Measurements from ENCODE around the gene LRRC37A3. TPM values are rescaled to one million over a fixed set of nuclear protein-coding genes. Genes with fewer than 3 reads are reported as not detected.
"Not testable (repeated sequence)": the region's sequence is repeated elsewhere in the genome, so short reads cannot be mapped to it uniquely, and the experiment has no call there.

LRRC37A3 gene
- total RNA-seq, 2 experiments from 2014 or later: 9.6 to 9.7 TPM

DNA sequence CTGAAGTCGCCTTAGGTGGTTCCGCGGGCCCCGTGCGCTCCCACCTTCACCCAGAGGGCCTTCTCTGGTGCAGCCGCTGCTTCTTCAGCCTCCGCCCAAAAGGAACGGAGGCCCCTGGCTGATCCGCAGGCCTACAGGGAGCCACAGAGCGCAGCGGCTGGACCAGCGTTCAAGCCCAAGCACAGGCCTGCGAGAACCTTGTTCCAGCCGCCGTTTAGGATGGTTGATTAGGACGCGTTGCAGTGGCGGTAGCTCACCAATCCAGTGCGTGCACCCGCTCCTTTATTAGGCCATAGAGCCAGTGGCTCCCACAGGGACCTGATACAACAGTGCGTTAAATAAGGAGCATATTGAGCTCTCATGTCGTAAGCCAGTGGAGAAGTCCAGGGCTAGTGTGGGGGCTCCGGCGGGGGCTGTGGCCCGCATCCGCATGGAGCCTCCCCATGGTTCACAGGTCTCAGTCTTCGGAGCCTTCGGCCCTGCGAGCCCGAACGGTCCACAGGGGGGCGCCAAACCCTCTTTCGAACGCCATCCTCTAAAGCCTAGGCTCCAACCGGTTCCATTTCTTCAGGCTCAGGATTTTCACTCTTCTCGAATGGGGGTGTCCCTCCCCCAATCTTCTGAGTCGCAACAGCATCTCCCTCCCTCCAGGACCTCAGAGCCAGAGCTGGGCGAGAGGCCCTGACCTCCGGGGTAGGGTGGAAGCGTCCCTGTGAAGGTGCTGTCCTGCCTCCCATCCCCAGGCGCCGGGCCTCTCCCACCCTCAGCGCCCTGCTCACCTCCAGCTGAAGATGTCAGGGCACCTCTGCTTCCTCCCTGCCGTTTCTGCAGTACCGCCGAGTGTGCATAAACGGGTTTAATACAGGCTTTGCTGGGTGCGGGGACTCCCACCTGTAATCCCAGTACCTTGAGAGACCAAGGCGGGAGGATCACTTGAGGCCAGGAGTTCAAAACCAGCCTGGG lies 71.5 kb downstream of the LRRC37A3 start:
- H3K4me3 Mint-ChIP-seq; H3K27ac Mint-ChIP-seq; POLR2A ChIA-PET; H3K9me3 Mint-ChIP-seq (ENCODE audit: insufficient read depth); H3K27me3 Mint-ChIP-seq (ENCODE audit: low read depth); H3K4me1 Mint-ChIP-seq (ENCODE audit: low read depth); H3K36me3 Mint-ChIP-seq (ENCODE audit: low read depth): not testable (repeated sequence)
- ATAC-seq (peak; percentile 96), DNase-seq (peak; percentile 82)
- CTCF ChIA-PET: interaction anchor here (1.7 kb wide), 2 partner anchors 91 to 113 kb away, joined by 4 to 5 read pairs; no protein-coding TSS in a partner anchor

DNA sequence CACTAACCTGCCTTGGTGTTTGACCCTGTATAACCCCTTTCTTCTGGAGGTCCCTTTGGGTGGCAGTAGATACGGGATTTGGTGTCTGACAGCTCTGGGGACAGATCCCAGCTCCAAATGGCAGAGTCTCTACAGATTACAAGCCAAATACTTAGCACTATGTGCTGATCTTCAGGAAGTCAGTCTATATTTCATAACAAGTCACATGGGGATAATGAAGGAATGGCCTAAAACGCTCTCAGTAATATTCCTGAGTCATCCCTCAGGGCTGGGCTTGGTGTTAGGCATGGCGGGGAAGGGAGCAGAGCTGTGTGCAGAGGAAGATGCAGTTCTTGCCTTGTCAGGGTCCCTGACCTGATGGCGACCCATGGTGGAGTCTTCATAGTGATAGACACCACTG lies 72.4 kb downstream of the LRRC37A3 start:
- DNase-seq; H3K9me3 Mint-ChIP-seq (ENCODE audit: insufficient read depth); H3K4me3 Mint-ChIP-seq; ATAC-seq; POLR2A ChIA-PET; H3K27ac Mint-ChIP-seq; CTCF ChIA-PET; H3K4me1 Mint-ChIP-seq (ENCODE audit: low read depth); H3K27me3 Mint-ChIP-seq (ENCODE audit: low read depth); H3K36me3 Mint-ChIP-seq (ENCODE audit: low read depth): not testable (repeated sequence)

DNA sequence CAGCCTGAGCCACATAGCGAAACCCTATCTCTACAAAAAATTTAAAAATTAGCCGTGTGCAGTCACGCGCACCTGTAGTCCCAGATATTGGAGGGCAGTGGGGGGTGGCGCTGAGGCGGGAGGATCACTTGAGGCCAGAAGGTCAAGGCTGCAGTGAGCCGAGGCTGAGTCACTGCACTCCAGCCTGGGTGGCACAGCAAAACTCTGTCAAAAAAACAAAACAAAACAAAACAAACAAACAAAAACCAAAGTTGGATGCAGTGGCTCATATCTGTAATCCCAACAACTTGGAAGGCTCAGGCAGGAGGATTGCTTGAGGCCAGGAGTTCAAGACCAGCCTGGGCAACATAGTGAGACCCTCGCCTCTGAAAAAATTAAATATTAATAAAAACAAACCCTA lies 75.4 kb downstream of the LRRC37A3 start:
- H3K4me1 Mint-ChIP-seq (ENCODE audit: low read depth); H3K9me3 Mint-ChIP-seq (ENCODE audit: insufficient read depth); ATAC-seq; H3K4me3 Mint-ChIP-seq; POLR2A ChIA-PET; DNase-seq; H3K27ac Mint-ChIP-seq; H3K36me3 Mint-ChIP-seq (ENCODE audit: low read depth); H3K27me3 Mint-ChIP-seq (ENCODE audit: low read depth); CTCF ChIA-PET: not testable (repeated sequence)

DNA sequence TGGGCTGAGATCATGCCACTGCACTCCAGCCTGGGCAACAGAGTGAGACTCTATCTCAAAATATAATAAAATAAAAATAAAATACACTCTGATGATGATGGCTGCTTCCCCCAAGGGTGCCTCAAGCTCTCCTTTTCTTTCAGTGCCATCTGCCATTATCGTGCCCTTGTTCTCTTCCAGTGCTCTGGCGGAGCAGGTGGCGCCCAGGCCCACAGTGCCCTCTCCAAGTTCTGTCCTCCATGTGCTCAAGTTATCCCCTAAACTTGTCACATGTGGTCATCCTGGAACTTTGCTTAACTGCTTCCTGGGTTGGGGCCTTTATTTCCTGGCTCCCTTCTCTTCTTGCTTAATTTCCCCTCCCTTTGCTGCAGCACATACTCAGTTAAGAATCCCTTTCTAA lies 76.4 kb downstream of the LRRC37A3 start:
- H3K36me3 Mint-ChIP-seq (ENCODE audit: low read depth); POLR2A ChIA-PET; ATAC-seq; H3K27ac Mint-ChIP-seq; DNase-seq; H3K9me3 Mint-ChIP-seq (ENCODE audit: insufficient read depth); H3K4me1 Mint-ChIP-seq (ENCODE audit: low read depth); CTCF ChIA-PET; H3K4me3 Mint-ChIP-seq; H3K27me3 Mint-ChIP-seq (ENCODE audit: low read depth): not testable (repeated sequence)

DNA sequence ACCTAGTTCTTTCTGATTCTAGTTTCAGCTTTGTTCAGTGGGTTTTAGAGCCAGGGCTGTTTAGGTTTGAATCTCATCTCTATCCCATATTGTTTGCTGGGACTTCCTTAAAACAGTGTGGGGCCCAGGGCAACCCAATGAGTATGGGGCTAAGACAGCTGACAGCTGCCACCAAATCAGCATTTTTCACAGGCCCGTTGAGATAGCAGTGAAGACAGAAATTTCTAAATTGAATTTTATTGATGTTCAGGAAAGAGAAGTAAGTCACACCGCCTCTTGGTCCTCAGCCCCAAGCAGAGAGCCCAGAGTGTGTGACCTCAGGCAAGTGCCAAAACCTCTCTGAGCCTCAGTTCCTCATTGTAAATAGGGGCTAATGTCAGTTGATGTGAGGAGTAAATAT lies 78.3 kb downstream of the LRRC37A3 start:
- H3K9me3 Mint-ChIP-seq (ENCODE audit: insufficient read depth); POLR2A ChIA-PET; H3K36me3 Mint-ChIP-seq (ENCODE audit: low read depth); H3K4me3 Mint-ChIP-seq; ATAC-seq; H3K27ac Mint-ChIP-seq; DNase-seq; H3K27me3 Mint-ChIP-seq (ENCODE audit: low read depth); H3K4me1 Mint-ChIP-seq (ENCODE audit: low read depth); CTCF ChIA-PET: not testable (repeated sequence)

DNA sequence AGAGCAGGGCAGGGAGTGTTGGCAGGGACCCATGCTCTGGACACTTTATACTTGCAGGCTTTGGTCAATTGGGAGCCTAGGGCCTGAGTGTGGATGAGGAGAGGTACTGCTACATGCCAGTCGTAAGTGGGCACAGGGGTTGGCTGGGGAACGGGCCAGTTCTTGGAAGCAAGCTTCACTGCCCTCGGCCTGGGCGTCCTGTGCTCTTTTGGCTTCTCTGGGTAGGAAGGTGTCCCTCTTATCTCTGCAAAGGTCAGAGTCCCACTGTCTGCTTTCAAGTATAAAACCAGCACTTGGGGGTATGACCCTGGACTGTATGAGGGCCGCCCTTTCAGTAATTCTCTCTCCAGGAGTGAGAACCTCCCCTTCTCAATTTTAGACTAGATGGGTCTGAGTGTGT lies 80.8 kb downstream of the LRRC37A3 start:
- ATAC-seq; H3K4me3 Mint-ChIP-seq; CTCF ChIA-PET; DNase-seq; H3K9me3 Mint-ChIP-seq (ENCODE audit: insufficient read depth); POLR2A ChIA-PET; H3K27me3 Mint-ChIP-seq (ENCODE audit: low read depth); H3K36me3 Mint-ChIP-seq (ENCODE audit: low read depth); H3K27ac Mint-ChIP-seq: not testable (repeated sequence)
- peaks cover 20% of the 10 kb centered on the region for H3K4me1 Mint-ChIP-seq (ENCODE audit: low read depth)

DNA sequence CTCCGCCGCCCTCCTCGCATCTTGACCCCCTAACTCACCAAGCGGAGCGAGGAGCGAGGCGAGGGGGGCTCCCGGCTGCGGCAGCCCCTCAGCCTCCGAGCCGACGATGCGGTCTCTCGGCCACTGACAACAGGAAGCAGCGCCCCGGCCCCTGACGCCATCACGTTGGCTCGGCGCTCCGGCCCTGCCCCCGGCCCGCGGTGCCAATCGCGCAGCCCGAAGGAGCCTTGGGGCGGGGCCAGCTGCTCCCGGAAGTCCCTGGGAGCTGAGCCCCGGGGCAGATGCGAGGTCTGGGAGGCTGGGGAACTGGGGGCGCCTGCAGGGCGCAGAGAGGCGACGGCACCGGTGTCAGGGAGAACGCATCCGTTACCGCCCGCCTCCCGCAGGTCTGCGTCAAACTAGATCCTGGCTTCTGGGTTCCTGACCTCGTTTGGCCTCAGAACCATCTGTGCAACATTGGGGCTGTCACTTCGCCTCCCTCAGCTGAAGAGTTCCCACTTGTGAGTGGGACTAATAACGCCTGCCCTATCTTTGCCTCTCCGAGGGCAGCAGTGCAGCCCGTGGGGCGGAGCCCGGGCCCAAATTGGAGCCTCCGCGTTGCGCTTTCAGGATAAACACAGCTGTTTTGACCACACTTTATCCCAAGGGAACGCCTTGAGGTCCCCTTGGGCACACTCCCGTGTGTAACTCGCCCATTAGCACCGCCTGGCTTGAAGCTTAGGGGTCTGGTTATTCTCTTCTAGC lies 82.1 kb downstream of the LRRC37A3 start:
- CTCF ChIA-PET; H3K36me3 Mint-ChIP-seq (ENCODE audit: low read depth); POLR2A ChIA-PET; H3K27me3 Mint-ChIP-seq (ENCODE audit: low read depth); H3K9me3 Mint-ChIP-seq (ENCODE audit: insufficient read depth): not testable (repeated sequence)
- Mint-ChIP-seq H3K4me1 (ENCODE audit: low read depth) (peaks cover 20% of the 10 kb centered on the region), H3K4me3 (peak overlapping the region; percentile 88), H3K27ac (peak overlapping the region; percentile 93)
- ATAC-seq: peak; percentile 98
- DNase-seq: peak; percentile 92

DNA sequence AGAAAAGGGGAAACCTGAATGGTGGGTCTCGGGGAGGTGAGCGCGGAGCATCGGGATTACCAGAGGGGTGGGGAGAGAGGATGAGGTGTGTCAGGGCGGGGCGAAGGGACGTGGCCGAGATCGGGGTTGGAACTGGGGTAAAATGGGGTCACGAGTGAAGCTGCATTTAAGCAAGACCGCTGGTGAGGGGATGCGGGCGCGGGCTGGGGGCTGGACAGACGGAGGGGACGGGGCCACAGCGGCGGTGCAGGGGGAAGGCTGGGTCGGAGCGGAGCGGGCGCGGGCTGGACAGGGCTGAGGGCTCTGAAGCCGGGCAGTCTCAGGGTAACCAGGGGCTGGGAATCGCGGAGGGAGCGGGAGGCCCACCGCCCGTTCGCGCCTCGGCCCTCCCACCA lies 82.7 kb downstream of the LRRC37A3 start:
- DNase-seq (peak; percentile 55), ATAC-seq (peak; percentile 43)
- Mint-ChIP-seq H3K4me1 (ENCODE audit: low read depth) (peaks cover 20% of the 10 kb centered on the region), H3K4me3 (peak overlapping the region; percentile 88), H3K27ac (peak overlapping the region; percentile 93)
- H3K36me3 Mint-ChIP-seq (ENCODE audit: low read depth); H3K27me3 Mint-ChIP-seq (ENCODE audit: low read depth); CTCF ChIA-PET; POLR2A ChIA-PET; H3K9me3 Mint-ChIP-seq (ENCODE audit: insufficient read depth): not testable (repeated sequence)

DNA sequence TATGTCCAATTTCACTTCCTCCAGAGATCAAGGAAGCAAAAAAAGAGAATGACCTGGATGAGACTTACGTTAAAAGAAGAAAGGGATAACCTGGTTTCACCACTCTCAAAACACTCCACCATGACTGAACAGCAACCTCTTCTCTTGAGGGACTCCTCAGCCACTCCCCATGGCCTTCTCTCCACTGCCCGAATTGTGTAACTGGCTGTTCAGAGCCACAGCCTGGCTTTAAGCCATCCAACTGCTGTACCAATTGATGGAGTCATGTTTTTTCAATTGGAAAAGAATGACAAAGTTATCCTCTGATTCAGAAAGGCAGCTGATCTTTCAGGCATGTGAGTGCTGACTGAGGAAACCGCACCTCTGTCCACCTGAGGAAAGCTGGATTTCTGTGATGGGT lies 85.2 kb downstream of the LRRC37A3 start:
- H3K27me3 Mint-ChIP-seq (ENCODE audit: low read depth); CTCF ChIA-PET; H3K4me3 Mint-ChIP-seq; ATAC-seq; DNase-seq; H3K9me3 Mint-ChIP-seq (ENCODE audit: insufficient read depth); POLR2A ChIA-PET; H3K27ac Mint-ChIP-seq: not testable (repeated sequence)
- Mint-ChIP-seq H3K4me1 (ENCODE audit: low read depth) (peaks cover 33% of the 10 kb centered on the region), H3K36me3 (ENCODE audit: low read depth) (peaks cover 11% of the 10 kb centered on the region)

DNA sequence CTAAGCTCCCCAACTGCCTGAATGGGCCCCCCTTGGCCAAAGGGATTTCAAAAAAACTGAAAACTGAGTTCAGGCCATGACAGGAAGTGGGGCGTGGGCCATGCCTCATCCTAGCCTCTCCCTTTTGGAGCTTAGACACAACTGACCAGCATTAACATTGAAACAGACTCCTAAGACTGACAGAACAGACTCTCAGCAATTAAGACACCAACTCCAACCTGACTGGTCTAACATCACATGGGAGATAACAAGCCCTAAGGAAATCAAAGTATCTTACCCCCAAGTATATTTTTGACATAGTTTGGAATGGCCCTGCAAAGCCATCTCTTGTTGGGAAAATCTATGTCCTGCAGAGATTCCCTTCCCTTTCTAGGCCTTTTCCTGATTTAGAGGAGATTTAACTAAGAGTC lies 88.6 kb downstream of the LRRC37A3 start:
- DNase-seq; H3K27me3 Mint-ChIP-seq (ENCODE audit: low read depth); ATAC-seq; H3K9me3 Mint-ChIP-seq (ENCODE audit: insufficient read depth); CTCF ChIA-PET; POLR2A ChIA-PET; H3K4me3 Mint-ChIP-seq: not testable (repeated sequence)
- Mint-ChIP-seq H3K27ac (peak overlapping the region; percentile 51), H3K4me1 (ENCODE audit: low read depth) (peaks cover 23% of the 10 kb centered on the region), H3K36me3 (ENCODE audit: low read depth) (peaks cover 14% of the 10 kb centered on the region)

DNA sequence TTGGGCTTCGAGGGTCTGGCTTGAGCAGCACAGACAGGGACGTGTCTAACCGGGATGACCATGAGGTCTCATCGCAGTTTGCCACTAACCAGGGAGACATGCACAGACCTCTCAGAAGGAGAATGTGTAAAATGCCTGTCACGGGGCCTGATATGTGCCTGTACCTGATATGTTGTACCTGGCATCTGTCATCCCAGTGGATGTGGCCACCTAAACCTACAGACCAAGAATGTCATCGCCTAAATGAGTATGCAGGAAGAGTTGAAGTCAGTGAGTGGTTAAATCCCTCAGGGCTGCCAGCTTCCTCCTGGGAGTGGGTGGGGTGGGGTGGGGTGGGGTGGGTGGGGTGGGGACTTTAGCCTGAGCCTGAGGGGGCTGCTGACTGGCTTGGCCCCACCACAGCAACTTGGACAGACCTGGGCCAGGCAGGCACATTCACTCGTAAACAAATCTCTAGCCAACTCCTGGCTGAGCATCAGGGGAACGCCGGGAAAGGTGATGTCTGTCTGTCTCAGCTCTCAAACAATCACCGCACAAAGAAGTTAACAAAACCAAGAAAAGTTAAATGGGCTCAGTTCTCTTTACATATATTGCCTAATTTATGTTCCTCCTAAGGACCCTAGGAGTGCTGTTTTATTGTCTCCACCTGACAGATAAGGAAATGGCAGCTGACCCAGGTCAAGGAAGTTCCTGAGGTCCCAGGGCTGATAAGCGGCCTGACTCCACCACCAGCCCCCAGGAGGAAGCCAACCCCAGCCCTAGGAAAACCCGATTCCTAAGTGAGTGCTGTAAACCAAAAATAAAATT lies 89.3 kb downstream of the LRRC37A3 start:
- H3K4me3 Mint-ChIP-seq; H3K27ac Mint-ChIP-seq; DNase-seq; H3K9me3 Mint-ChIP-seq (ENCODE audit: insufficient read depth); POLR2A ChIA-PET; ATAC-seq; H3K27me3 Mint-ChIP-seq (ENCODE audit: low read depth); CTCF ChIA-PET: not testable (repeated sequence)
- peaks cover 16% of the 10 kb centered on the region for H3K36me3 Mint-ChIP-seq (ENCODE audit: low read depth)
- H3K4me1 Mint-ChIP-seq (ENCODE audit: low read depth): peaks cover 19% of the 10 kb centered on the region

DNA sequence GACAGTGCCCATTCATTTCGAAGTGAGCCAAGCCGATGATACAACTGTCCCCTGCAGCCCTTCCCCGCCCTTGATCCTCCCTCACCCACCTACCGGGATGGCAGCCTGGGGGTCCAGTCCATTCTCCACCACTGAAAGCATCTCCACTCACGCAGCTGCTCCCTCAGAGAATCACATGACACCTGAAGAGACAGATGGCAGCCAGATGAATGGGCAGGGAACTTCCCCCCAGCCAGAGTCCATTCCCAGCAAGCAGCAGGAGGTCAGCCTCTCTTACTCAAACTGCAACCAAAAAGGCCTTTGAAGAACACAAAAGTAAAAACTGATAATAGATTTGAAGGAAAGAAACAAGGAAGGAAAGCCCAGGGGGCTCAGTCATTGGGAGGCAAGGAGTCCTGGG lies 90.2 kb downstream of the LRRC37A3 start:
- H3K9me3 Mint-ChIP-seq (ENCODE audit: insufficient read depth); ATAC-seq; H3K27ac Mint-ChIP-seq; CTCF ChIA-PET; POLR2A ChIA-PET; H3K4me3 Mint-ChIP-seq; DNase-seq; H3K27me3 Mint-ChIP-seq (ENCODE audit: low read depth): not testable (repeated sequence)
- peaks cover 14% of the 10 kb centered on the region for H3K4me1 Mint-ChIP-seq (ENCODE audit: low read depth)
- peaks cover 17% of the 10 kb centered on the region for H3K36me3 Mint-ChIP-seq (ENCODE audit: low read depth)

Measured in activated CD8-positive, alpha-beta T cell treated with anti-CD3 and anti-CD28 coated beads, Interleukin-2, amount 10 ng/mL, durations not matched to agents 7 days and 5 days (primary cell).